ENCODE results near the gene HM13.
"Not testable (repeated sequence)": the region's sequence is repeated elsewhere in the genome, so short reads cannot be mapped to it uniquely, and the experiment has no call there.

HM13 gene

GRCh38 chr20:31606804-31607639, 92.8 kb downstream of the HM13 start:
- Mint-ChIP-seq H3K4me1 (ENCODE audit: low read depth) (peaks cover 20% of the 10 kb centered on the region), H3K27ac (no peak overlapping the region), H3K36me3 (ENCODE audit: low read depth) (no peaks in the 10 kb centered on the region), H3K4me3 (peak overlapping the region; percentile 90), H3K27me3 (ENCODE audit: low read depth) (peaks cover 57% of the 10 kb centered on the region), H3K9me3 (no peaks in the 10 kb centered on the region)

GRCh38 chr20:31607640-31608250, 93.5 kb downstream of the HM13 start:
- Mint-ChIP-seq H3K4me1 (ENCODE audit: low read depth) (peaks cover 16% of the 10 kb centered on the region), H3K27ac (no peak overlapping the region), H3K27me3 (ENCODE audit: low read depth) (peaks cover 54% of the 10 kb centered on the region), H3K36me3 (ENCODE audit: low read depth) (no peaks in the 10 kb centered on the region), H3K9me3 (no peaks in the 10 kb centered on the region), H3K4me3 (no peak overlapping the region)

- no peak overlapping the region for H3K4me3 Mint-ChIP-seq
- H3K4me1 Mint-ChIP-seq (ENCODE audit: low read depth) = peaks cover 14% of the 10 kb centered on the region
These were observed 94.2 kb downstream of the HM13 start for GRCh38 chr20:31608251-31608945.

GRCh38 chr20:31612271-31612640, 98.0 kb downstream of the HM13 start:
- not testable (repeated sequence) for H3K27ac Mint-ChIP-seq; H3K36me3 Mint-ChIP-seq (ENCODE audit: low read depth); H3K9me3 Mint-ChIP-seq; H3K4me3 Mint-ChIP-seq; H3K4me1 Mint-ChIP-seq (ENCODE audit: low read depth)
- peaks cover 18% of the 10 kb centered on the region for H3K27me3 Mint-ChIP-seq (ENCODE audit: low read depth)

More at GRCh38 chr20:31608251-31608945, 94.2 kb downstream of the HM13 start:
- Mint-ChIP-seq H3K27me3 (ENCODE audit: low read depth) (peaks cover 50% of the 10 kb centered on the region), H3K27ac (no peak overlapping the region), H3K9me3 (no peaks in the 10 kb centered on the region), H3K36me3 (ENCODE audit: low read depth) (no peaks in the 10 kb centered on the region)

- Mint-ChIP-seq H3K4me3 (no peak overlapping the region), H3K9me3 (no peaks in the 10 kb centered on the region), H3K27me3 (ENCODE audit: low read depth) (peaks cover 8% of the 10 kb centered on the region), H3K4me1 (ENCODE audit: low read depth) (peaks cover 4% of the 10 kb centered on the region), H3K27ac (no peak overlapping the region), H3K36me3 (ENCODE audit: low read depth) (peaks cover 3% of the 10 kb centered on the region)
These were observed 101.2 kb downstream of the HM13 start for GRCh38 chr20:31615416-31615815.

GRCh38 chr20:31617432-31618104, 103.3 kb downstream of the HM13 start:
- peaks cover 4% of the 10 kb centered on the region for H3K4me1 Mint-ChIP-seq (ENCODE audit: low read depth)
- H3K9me3 Mint-ChIP-seq = no peaks in the 10 kb centered on the region
- H3K36me3 Mint-ChIP-seq (ENCODE audit: low read depth) = peaks cover 3% of the 10 kb centered on the region
- peaks cover 8% of the 10 kb centered on the region for H3K27me3 Mint-ChIP-seq (ENCODE audit: low read depth)
- H3K4me3 Mint-ChIP-seq = no peak overlapping the region
- H3K27ac Mint-ChIP-seq = peak overlapping the region; percentile 57
